ENCODE measurements around the gene CBX7. TPM values are rescaled to one million over a fixed set of nuclear protein-coding genes. Genes with fewer than 3 reads are reported as not detected.

CBX7 gene
- total and polyA plus RNA-seq, 4 donors, result 2.2 to 21.8 (median 14.9) TPM

- no peak for TF ChIP-seq EGR1 (IDR thresholded peaks at IDR 0.05; ENCODE audit: low read depth in 2 of 2)
- no peak for TF ChIP-seq MAX (IDR thresholded peaks at IDR 0.05)
- no peak for TF ChIP-seq HNF4G (IDR thresholded peaks at IDR 0.05)
- TF ChIP-seq ATF3 (IDR thresholded peaks at IDR 0.05), result no peak
- TF ChIP-seq FOXA1 (IDR thresholded peaks at IDR 0.05), result no peak
- no peak for TF ChIP-seq YY1 (IDR thresholded peaks at IDR 0.05)
- TF ChIP-seq REST (IDR thresholded peaks at IDR 0.05), result no peak
- TF ChIP-seq TAF1 (conservative IDR thresholded peaks at IDR 0.05), result no peak
- TF ChIP-seq ZBTB33 (IDR thresholded peaks at IDR 0.05), result no peak
- no peak for TF ChIP-seq JUND (IDR thresholded peaks at IDR 0.05)
- no peak for TF ChIP-seq FOXA2 (IDR thresholded peaks at IDR 0.05)
- no peak for TF ChIP-seq NR2F2 (IDR thresholded peaks at IDR 0.05)
- no peak for TF ChIP-seq CTCF (IDR thresholded peaks at IDR 0.05; ENCODE audit: low read depth, low read length, missing input control)
- no peak for TF ChIP-seq RXRA (IDR thresholded peaks at IDR 0.05)
- TF ChIP-seq SP1 (IDR thresholded peaks at IDR 0.05), result no peak
- TF ChIP-seq GABPA (IDR thresholded peaks at IDR 0.05 in 1 of 2, conservative IDR thresholded peaks at IDR 0.05 in 1 of 2), result no peak
- TF ChIP-seq HNF4A (conservative IDR thresholded peaks at IDR 0.05), result no peak
- no peak for TF ChIP-seq RAD21 (IDR thresholded peaks at IDR 0.05)
- Histone ChIP-seq H3K4me1 (ENCODE audit: control insufficient read depth in 4 of 4, insufficient read depth in 4 of 4, low read length in 3 of 4) (peaks cover 0 to 25% (median 0%) of the 10 kb centered on the region in 4 donors), H3K4me3 (ENCODE audit: low read depth in 1 of 3, low read length in 3 of 3) (no peak overlapping the region), H3K36me3 (ENCODE audit: control insufficient read depth in 4 of 4, insufficient read depth in 3 of 4, low read depth in 1 of 4, low read length in 3 of 4) (no peaks in the 10 kb centered on the region), H3K9me3 (ENCODE audit: control insufficient read depth in 4 of 4, low read length in 3 of 4) (no peaks in the 10 kb centered on the region), H3K27ac (ENCODE audit: low read depth in 1 of 2, low read length in 2 of 2) (peak overlapping the region; percentile 53 to 72), H3K9ac (ENCODE audit: low read depth in 1 of 2, low read length in 2 of 2) (no peak overlapping the region), H3K27me3 (ENCODE audit: control insufficient read depth in 4 of 4, insufficient read depth in 4 of 4, low read length in 3 of 4) (no peaks in the 10 kb centered on the region)
- 88% methylated on average over 19 of the region's 19 CpGs for WGBS
- no peak for DNase-seq (ENCODE audit: low spot score)
These were observed 26.0 kb upstream of the CBX7 start for GRCh38 chr22:39178206-39179111.
